CD4-positive, alpha-beta T cell treated with Interleukin-15 for 4 hours (primary cell): ENCODE results near the gene HEPACAM.

Experiments used
- DNase-seq: peaks from one replicate; pipeline ENCODE4 v3.0.0-alpha.2; 2020; ENCODE audit warnings: low spot score

Gene HEPACAM

DNA sequence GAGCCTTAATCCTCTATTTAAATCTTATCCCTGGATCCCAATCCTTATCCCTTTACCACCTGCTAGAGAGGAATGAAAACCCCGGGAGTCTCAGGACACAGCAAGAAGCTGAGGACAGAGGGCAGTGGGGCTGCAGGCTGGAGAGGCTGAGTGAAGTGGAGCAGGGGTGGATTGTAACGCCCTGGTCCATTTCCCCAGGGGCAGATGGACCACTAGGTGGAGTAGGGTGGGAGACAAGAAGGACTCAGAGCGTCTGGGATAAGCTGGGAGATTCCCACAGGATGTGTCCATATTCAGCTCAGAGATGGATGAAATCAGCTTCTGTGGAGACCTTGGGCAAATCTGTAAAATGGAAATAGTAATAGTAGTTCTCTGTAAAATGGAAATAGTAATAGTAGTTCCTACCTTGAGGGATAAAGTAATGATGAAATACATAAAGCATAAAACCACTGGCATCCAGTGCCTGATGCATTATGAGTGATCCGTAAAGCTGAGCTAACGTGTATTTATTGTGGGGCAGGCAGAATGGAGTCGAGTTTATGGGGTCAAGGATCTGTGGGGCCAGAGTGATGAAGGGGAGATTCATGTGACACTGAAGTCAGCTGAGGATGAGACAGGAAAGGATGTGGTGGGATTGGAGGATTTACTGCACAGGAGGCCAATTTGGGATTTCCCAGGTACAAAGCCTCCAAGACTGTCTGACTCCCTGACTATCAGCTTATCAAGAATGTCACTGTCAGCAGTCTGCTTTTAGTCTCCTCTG is 36.3 kb downstream of the HEPACAM start:
- DNase-seq, result no peak

DNA sequence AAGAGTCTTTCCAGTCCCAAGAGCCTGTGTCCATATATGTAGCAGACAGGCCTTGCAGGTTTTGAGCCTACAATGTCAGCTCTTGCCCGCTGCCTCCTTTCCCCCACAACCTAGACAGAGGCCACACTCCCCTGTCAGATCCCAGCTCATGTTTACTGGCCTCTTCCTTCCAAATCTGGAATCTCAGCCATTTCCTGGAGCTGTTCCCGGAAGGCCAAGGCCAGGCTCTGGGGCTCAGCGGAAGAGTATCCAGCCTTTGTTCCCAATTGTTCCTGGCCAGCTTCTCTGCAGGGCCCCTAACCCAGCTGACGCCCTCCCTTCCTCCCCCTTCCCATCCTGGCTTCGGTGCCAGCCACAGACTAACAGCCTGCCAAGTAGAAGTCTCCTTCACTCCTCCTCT is 37.1 kb downstream of the HEPACAM start:
- DNase-seq, result no peak

DNA sequence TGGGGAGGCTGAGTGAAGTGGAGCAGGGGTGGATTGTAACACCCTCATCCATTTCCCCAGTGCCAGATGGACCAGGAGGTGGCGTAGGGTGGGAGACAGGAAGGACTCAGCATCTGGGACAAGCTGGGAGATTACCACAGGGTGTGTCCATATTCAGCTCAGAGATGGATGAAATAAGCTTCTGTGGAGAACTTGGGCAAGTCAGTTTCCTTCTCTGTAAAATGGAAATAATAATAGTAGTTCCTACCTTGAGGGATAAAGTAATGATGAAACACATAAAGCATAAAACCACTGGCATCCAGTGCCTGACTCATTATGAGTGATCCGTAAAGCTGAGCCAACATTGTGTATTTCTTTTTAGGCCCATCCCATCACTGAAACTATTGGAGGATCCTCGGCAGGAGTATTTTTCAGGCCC is 37.6 kb downstream of the HEPACAM start:
- DNase-seq, result no peak

DNA sequence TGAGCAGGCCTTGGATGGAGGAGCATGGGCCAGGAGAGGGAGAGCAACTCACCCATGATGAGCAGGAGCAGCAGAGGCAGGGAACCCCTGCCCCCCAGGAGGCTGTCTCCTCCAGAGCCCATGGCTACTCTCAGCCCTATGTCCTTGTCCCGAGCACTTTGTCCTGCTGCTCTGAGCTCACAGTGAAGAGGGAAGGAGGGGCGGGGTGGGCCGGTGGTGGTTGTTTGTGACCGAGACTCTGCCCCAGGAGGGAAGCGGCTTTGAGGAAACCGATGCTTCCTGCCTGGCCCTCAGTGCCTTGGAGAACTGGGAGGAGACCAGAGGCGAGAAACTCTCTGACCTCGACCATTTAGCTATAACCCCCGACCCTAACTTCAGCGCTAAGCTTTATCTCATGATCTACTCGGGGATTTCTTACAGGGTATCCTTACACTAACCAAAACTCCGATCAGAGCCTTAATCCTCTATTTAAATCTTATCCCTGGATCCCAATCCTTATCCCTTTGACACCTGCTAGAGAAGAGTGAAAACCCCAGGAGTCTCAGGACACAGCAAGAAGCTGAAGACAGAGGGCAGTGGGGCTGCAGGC is 38.1 kb downstream of the HEPACAM start, which contains the start of gene ROBO4:
TSS of gene ROBO4 (minus strand) at position 192 of the 589 bp plus-strand sequence. CDS start at position 122, 70 bp downstream.
- no peak for DNase-seq

DNA sequence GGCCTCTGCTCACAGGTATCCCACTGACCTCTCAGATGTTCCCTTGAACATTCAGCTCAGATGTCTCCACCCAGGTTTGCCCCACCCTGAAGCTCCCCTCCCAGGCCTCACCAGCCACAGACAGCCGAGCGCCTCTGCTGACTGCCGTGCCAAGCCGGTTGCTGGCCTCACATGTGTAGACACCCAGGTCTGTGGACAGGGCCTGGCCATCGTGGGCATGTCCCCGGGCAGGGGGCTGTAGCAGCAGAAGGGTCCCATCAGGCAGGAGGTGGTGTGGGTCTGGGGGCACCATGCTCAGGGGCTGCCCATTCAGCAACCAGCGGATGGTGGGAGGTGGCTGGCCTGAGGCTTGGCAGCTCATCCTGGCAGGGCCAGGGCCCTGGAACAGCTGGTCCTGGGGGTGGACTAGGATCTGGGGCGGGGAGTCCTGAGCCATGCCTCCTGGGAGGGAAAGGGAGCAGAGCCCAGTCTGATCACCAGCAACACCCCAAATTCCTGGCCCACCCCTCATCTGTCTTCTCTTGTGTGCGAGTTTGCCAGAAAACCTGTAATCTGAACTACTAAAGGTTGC is 38.9 kb downstream of the HEPACAM start:
- DNase-seq, result no peak

DNA sequence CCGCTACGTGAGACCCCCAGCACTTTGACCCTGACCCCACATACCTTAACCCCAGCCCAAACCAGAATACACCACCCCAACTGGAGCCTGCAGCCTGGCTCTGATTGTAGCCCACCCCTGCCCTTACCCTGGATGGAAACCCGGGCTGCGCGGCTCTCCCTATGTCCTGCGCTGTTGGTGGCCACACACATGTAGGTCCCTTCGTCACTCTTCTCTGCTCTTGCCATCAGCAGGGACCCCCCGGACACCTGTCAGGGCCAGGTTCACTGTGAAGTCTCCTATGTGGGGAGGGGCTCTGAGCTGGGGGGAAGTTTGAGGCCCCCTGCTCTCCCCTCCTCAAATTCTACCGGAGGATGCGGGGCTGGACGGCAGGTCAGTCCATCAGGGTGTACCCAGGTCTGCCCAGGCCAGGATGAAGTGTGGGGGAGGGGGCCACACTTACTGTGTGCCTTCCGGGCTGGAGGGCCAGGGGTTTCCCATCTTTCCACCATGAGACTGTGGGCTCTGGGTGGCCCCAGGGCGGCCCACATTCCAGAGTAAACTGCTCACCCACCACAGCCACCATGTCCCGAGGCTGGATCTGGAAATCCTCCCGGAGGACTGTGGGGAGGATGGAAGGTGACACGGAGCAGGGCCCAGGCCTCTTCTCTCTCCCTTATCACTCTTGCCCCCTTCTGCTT is 39.6 kb downstream of the HEPACAM start:
- DNase-seq, result no peak

DNA sequence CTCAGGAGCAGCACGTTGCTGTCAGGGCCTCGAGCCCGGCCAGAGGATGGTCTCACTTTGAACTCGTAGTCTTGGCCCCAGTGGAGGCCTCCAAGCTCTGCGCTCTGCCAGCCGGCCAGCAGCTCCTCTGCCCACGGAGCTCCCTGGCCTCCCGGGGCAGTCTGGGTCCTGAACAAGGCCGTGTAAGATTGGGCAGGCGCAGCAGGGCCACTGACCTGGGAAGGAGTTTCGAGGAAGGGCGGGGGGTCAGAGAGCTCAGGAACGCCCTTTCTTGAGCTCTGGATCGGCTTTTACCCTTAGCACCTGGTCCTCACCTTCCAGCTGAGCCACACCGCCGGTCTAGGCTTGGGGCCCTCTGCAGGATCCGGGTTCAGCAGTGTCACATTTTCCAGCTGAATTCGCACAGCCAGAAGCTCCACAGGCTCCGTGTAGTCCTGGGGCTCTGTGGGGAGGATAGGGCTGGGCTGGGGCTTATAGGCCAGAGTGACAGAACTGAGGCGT is 40.3 kb downstream of the HEPACAM start:
- no peak for DNase-seq

DNA sequence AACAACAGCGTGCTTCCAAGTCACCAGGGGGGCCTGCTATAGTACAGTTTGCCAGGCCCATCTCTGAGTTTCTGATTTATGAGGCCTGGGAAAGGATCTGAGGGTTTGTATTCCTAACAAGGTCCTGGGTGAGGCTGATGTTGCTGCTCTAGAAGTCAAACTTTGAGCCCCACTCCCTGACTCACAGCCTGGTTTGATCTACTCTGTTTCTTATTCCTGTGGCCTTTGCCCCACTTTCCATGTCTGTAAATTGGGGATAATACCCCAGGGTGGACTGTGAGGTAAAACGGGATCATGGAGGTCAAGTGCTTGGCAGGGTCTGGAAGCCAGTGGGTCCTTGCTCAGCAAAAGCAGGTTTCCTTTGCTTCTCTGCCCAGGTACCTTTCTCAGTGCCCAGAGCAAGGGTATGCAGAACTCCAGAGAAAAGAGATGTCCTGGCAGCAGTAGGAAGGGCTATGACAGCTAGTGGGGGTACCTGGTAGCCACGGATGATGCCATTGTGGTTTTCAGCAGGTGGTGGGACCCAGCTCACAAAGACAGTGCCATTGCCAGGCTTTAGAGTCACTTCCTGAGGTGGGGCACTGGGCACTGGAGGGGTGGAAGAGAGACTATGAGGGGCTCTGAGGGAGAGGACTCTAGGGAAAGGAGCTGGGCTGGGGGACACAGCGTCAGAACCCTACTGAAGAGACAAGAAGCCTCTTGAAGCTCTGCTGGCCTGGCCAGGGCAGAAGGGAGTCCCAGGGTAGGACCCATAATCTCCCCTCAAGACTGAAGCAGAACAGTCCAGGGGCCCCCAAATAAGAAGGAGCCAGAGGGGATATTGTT is 41.0 kb downstream of the HEPACAM start:
- DNase-seq, result no peak

DNA sequence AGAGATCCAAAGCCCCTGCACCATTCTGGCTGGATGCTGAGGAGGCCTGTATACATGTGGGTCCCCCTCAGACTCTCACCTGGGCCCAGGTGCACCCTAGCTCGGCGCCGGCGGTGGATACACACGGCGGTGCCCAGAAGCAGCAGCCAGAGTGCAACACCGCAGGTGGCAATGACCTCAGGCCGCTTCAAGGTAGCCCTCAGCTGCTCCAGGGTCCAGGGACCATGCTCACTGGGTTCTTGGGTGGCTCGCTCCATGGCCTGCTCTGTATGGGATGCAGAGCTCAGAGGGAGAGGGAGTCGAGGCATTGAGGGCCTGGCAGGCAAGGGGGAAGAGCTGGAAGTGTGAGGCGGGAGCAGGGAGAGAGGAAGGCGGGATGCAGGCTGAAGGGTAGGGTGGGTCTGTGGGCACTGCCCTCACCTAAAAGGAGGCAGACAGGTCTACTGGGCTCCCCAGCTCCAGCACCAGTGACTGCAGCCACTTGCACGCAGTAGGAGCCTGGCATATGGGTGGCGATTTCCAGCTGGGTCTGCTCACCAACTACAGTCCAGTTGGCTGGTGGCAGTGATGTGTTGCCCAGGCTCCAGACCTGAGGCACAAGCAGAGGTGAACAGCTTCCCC is 42.0 kb downstream of the HEPACAM start:
- no peak for DNase-seq

DNA sequence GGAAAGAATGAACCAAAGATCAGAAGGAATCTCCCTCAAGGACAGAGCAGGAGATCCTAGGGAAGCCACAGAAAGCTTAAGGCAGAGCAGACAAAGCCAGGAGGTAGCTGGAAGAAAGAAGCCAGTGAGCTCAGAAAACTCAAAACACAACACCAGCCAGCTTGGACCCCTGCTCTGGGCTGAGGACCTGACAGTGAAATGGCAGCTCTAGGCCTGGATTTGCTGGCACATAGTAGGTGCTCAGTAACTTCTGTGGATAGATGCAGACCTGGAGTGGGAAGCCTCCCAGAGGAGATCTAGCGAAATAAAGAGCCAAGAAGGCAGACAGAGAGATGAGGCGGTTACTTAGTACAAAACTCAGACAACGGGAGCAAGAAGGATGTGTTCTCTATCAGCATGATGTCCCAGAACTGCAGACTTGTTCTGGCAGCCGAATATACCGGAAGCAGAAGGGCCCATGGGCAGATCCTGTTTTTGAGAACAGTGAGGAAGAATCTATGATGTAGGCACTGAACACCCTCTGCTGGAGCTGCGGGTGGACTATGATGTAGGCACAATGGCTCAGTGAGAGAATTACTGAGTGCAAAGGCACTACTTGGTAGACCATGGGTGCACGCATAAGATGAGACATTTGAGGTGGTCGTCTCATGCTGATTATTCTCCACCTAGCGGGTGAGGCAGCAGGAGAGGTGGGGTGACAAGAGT is 42.9 kb downstream of the HEPACAM start:
- DNase-seq, result no peak

DNA sequence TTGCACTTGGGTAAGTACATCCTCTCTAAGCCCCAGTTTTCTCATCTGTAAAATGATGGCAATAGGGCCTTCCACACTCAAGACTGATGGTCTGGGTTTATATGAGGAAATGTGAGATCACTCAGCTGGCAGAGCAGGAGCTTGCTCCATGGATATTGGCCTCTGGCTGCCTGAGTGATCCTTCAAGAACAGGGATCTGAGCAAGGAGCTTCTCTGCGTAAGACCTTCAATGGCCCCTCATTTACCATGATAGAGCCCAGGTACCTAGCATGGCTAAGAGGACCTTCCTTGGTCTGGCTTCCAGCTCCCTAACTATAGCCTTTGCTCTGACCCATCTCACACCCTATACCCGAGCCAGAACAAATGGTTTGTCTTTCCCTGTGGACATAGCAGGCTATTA is 43.7 kb downstream of the HEPACAM start:
- DNase-seq, result no peak

DNA sequence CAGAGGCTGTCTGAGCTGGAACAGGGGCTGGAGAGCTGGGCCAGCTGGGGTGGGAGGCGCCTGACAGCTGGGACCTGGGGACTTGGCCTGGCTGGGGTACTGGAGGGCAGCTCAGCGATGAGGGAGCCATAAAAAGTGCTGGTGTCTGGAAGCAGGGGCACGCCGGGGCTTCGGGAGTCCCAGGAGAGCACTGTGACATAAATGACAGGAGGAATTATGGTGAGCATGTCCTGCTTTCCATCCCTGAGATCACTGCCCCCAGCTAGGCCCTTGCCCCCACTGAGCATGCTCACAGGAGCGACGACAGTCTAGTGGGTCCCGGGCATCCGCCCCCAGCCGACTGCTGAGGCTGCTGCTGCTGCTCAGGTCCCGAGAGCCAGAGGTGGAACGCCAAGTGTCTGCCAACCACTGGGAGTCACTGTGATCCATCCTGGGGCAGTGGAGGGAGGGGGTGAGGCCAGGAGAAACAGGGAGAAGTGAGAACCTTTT is 44.4 kb downstream of the HEPACAM start:
- DNase-seq, result no peak

DNA sequence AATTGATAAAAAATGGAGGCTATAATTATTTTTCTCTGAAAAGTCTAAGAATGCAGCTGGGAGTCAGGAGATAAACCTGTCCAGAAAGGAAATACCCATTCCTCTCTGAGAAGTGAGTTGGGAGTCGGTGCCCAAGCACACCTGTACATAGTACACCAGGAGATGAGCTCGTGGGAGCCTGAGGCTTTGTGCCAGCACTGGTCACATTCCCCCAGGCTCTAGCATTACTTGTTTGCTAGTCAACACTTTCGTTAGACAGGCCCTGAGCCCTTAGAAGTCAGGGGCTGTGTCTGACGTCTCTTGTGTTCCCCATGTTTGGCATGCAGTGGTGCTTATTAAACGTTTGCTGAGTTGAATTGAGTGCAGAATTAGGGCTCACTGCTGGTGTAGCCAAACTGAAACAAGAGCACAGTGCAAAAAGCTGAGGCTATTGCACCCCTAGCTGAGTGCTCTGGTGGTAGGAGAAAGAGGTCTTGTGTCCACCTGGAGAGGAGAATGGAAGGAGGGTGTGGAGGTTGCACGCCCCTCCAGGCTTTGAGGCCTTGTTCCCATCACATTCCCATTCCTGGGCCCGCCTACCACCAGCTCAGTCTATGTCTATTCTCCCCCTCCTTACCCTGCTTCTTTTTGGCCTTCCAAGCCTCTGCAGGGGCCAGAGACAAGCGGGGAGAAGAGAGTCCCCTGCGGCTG is 45.0 kb downstream of the HEPACAM start:
- no peak for DNase-seq

DNA sequence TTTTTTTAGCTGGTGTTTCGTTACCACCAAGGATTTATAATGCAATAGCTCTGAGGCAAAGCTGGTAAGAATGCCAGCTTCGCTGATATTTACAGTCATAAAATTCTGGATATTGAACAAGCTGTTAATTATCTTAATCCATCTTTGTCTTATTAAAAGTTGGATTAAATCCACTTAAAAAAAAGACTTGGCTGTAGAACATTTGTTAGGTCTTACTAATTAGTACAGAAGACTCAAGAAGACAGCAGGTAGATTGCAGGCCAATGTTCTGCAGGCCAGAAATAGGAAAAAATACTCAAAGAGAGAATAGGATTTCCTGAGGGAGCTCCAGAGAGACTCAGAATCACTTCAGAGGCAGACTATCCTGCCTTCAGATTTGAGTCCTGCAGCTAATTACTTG is 45.7 kb downstream of the HEPACAM start:
- no peak for DNase-seq

DNA sequence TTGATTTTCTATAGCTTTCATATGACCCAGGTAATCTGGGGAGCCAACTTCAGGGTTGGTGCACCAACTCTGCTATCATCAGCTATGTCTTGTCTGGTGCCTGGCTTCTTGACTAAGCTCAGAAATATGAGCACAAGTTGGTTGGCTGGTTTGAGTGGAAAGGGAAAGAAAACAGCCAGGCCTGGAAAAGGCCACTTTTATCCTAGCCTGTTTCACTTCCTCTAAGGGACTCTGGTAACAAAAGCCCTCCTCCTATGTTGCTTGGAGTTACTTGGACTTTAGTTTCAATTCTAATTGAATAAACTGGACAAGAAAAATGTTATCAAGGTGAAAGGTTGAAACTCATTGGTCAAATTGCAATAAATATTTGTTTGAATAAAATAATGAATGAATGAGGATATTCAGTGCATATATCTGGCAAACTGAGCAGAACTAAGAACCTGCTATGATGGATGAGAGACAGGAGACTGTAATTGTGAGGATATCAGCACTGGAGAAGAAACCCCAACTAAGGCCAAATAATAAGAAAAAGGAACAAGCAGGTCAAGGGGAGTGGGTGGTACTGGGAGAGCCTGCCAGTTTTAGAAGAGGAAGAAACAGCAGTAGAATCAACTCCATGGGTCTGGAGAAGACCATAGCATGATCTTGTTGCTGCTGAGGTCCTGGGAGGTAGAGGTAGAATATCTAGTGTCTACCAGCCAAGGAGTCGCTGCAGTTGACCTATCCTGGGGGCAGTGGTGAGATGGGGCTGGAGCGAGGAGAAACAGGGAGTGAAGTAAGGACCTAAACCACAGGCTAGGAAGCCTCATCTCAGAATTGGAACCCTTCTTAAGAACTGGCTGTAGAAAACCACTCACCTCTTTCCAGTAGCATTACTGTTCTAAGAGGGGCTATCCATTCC is 46.4 kb downstream of the HEPACAM start:
- no peak for DNase-seq

DNA sequence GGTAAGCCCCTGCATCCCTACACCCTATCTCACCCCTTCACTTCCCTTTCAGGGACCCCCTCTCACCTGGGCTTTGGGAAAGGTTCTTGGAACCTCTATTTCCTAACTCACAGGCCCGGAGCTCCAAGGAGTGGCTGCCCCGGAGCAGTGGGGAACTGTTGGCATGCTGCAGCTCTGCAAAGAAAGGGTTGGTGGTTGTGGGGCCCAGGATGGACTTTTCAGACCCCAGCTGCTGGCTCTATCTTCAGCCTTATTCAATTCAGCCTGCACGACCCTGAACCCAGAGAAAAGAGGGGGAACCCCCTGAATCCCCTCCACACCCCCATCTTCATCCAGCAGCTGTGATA is 48.2 kb downstream of the HEPACAM start:
- no peak for DNase-seq

DNA sequence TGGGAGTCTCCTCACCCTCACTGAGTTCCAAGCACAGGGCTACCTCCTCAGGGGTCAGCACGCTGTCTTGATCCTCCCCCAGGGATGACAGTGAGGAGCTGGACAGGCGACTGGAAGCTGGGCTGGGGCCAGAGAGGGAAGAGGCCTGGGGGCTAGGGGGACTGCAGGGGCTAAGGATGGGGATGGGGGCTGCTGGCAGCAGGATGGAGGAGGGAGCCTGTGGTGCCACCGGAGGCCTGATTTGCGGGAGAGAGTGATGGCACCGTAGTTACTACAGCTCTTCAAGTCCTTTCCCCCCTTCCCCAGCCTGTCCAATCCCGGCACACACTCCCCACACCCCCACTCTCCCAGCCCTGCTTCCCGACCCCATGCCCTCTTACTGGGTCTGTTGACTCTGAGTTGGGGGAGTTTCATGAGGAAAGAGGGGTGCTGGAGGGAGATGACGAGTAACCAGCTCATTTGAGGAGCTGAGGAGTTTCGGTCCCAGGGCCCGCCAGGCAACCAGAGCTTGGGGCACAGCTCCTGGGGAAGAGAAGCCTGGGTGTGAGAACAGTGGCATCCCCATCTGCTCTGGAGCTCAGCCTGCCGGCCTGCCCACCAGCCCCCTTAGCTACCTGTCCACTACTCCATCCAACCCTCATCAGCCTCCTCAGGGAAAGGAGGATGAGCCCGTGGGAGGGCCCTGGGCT is 48.7 kb downstream of the HEPACAM start:
- no peak for DNase-seq

DNA sequence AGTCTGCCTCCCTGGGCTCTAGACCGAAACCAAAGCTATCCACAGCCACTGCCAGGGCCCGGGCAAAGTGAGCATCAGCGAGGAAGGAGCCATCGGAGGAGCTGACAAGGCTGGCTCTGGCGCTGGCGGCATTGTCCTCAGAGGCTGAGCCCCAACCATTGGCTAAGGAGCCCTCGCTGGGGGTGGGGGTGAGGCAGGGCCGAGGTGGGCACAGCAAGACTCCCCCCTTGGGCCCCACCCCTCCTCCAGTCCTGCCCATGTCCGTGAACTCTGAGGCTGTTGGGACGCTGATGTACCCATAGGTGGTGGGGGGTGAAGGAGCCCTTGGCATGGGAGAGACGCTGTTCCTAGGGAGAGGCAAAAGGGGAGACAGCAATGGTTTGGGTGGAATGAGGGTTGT is 49.4 kb downstream of the HEPACAM start:
- DNase-seq, result no peak
